Measurements from ENCODE around the gene ARHGAP24.
"Not testable (repeated sequence)": the region's sequence is repeated elsewhere in the genome, so short reads cannot be mapped to it uniquely, and the experiment has no call there.

ARHGAP24 gene

GRCh38 chr4:85486425-85487086, 11.6 kb downstream of the ARHGAP24 start:
- DNase-seq = no peak

- no peak for DNase-seq
Observed at GRCh38 chr4:85488416-85488815, 13.5 kb downstream of the ARHGAP24 start.

GRCh38 chr4:85489273-85489981, 14.5 kb downstream of the ARHGAP24 start:
- DNase-seq = no peak

GRCh38 chr4:85491527-85491926, 16.6 kb downstream of the ARHGAP24 start:
- no peak for DNase-seq

- DNase-seq = no peak
Observed at GRCh38 chr4:85492336-85492735, 17.4 kb downstream of the ARHGAP24 start.

GRCh38 chr4:85495621-85496020, 20.7 kb downstream of the ARHGAP24 start:
- no peak for DNase-seq

- DNase-seq = no peak
Observed at GRCh38 chr4:85496126-85496849, 21.3 kb downstream of the ARHGAP24 start.

- DNase-seq = no peak
Observed at GRCh38 chr4:85496933-85497332, 22.0 kb downstream of the ARHGAP24 start.

- no peak for DNase-seq
Observed at GRCh38 chr4:85498068-85498733, 23.3 kb downstream of the ARHGAP24 start.

- DNase-seq = no peak
Observed at GRCh38 chr4:85499573-85499972, 24.6 kb downstream of the ARHGAP24 start.

- DNase-seq = no peak
Observed at GRCh38 chr4:85500110-85500867, 25.3 kb downstream of the ARHGAP24 start.

GRCh38 chr4:85501145-85501544, 26.2 kb downstream of the ARHGAP24 start:
- DNase-seq = not testable (repeated sequence)

GRCh38 chr4:85508654-85509053, 33.7 kb downstream of the ARHGAP24 start:
- DNase-seq = no peak

GRCh38 chr4:85509882-85510631, 35.1 kb downstream of the ARHGAP24 start:
- DNase-seq = no peak

- DNase-seq = no peak
Observed at GRCh38 chr4:85510632-85510984, 35.7 kb downstream of the ARHGAP24 start.

GRCh38 chr4:85512446-85513205, 37.7 kb downstream of the ARHGAP24 start:
- DNase-seq = no peak

- no peak for DNase-seq
Observed at GRCh38 chr4:85514117-85514516, 39.2 kb downstream of the ARHGAP24 start.

GRCh38 chr4:85514783-85515182, 39.8 kb downstream of the ARHGAP24 start:
- no peak for DNase-seq

GRCh38 chr4:85515701-85516100, 40.8 kb downstream of the ARHGAP24 start:
- no peak for DNase-seq

- not testable (repeated sequence) for DNase-seq
Observed at GRCh38 chr4:85518526-85518925, 43.6 kb downstream of the ARHGAP24 start.
